SKM-1 treated with dmso at 0.1 percent for 144 hours (cell line): ENCODE results near the gene RBFOX1.
"Not testable (repeated sequence)": the region's sequence is repeated elsewhere in the genome, so short reads cannot be mapped to it uniquely, and the experiment has no call there.

Experiments used
- DNase-seq: peaks from one replicate; lab custom pipeline; 2025; ENCODE audit not compliant: unreplicated experiment; lab: John Stamatoyannopoulos, UW

RBFOX1 gene

GRCh38 chr16:7452090-7452489, 119.4 kb downstream of the RBFOX1 start:
- DNase-seq = no peak

- no peak for DNase-seq
These were observed 123.6 kb downstream of the RBFOX1 start for GRCh38 chr16:7456211-7456610.

GRCh38 chr16:7458144-7458543, 125.5 kb downstream of the RBFOX1 start:
- no peak for DNase-seq

- no peak for DNase-seq
These were observed 137.7 kb downstream of the RBFOX1 start for GRCh38 chr16:7470344-7470743.

GRCh38 chr16:7471268-7471667, 138.6 kb downstream of the RBFOX1 start:
- DNase-seq = no peak

GRCh38 chr16:7482032-7482431, 149.4 kb downstream of the RBFOX1 start:
- no peak for DNase-seq

GRCh38 chr16:7482596-7483290, 150.1 kb downstream of the RBFOX1 start:
- no peak for DNase-seq

- no peak for DNase-seq
These were observed 155.1 kb downstream of the RBFOX1 start for GRCh38 chr16:7487574-7488323.

- no peak for DNase-seq
These were observed 159.5 kb downstream of the RBFOX1 start for GRCh38 chr16:7492122-7492521.

GRCh38 chr16:7493133-7493532, 160.5 kb downstream of the RBFOX1 start:
- DNase-seq = no peak

- no peak for DNase-seq
These were observed 165.0 kb downstream of the RBFOX1 start for GRCh38 chr16:7497691-7498090.

- no peak for DNase-seq
These were observed 169.2 kb downstream of the RBFOX1 start for GRCh38 chr16:7501868-7502267.

- not testable (repeated sequence) for DNase-seq
These were observed 170.0 kb downstream of the RBFOX1 start for GRCh38 chr16:7502591-7503157.

GRCh38 chr16:7503666-7504065, 171.0 kb downstream of the RBFOX1 start:
- no peak for DNase-seq

GRCh38 chr16:7504844-7505243, 172.2 kb downstream of the RBFOX1 start:
- DNase-seq = no peak

GRCh38 chr16:7505495-7505894, 172.8 kb downstream of the RBFOX1 start:
- no peak for DNase-seq

GRCh38 chr16:7506363-7506762, 173.7 kb downstream of the RBFOX1 start:
- DNase-seq = no peak

GRCh38 chr16:7508656-7509055, 176.0 kb downstream of the RBFOX1 start:
- no peak for DNase-seq

- DNase-seq = no peak
These were observed 177.4 kb downstream of the RBFOX1 start for GRCh38 chr16:7509963-7510601.

GRCh38 chr16:7511549-7512260, 179.1 kb downstream of the RBFOX1 start:
- no peak for DNase-seq

GRCh38 chr16:7512503-7512902, 179.9 kb downstream of the RBFOX1 start:
- no peak for DNase-seq
